Body of pancreas (tissue), 4 donors: Measurements from ENCODE around the gene JAG2. TPM values are rescaled to one million over a fixed set of nuclear protein-coding genes. Genes with fewer than 3 reads are reported as not detected.

ENCODE experiments used
- ATAC-seq: fragments of 150-250 bp; one replicate; pipeline ENCODE4 v1.9.1; 2016
- DNase-seq, 4 donors: peaks; one replicate each; pipeline ENCODE4 v3.0.0-alpha.2; 2019
- H3K27ac ChIP-seq, 4 donors: fragments of 200-600 bp; sonication (generic); 1 replicate in 3 of 4; 2 replicates in 1 of 4; pipeline versions ENCODE4 v1.5.1 to v1.6.1; 2016 to 2019; ENCODE audit warnings: mild to moderate bottlenecking in 1 of 4, mixed read lengths in 1 of 4, moderate library complexity in 1 of 4
- H3K27me3 ChIP-seq, 2 donors: fragments of 200-600 bp; sonication (generic); one replicate each; pipeline ENCODE4 v1.6.0; 2016; ENCODE audit warnings: mild to moderate bottlenecking in 1 of 2
- H3K36me3 ChIP-seq, 2 donors: fragments of 200-600 bp; sonication (generic); replicated peaks in 1 of 2; 2 replicates each; pipeline ENCODE4 v1.5.1; 2016; ENCODE audit warnings: low read depth in 2 of 2; ENCODE audit not compliant: insufficient read depth in 1 of 2
- H3K4me1 ChIP-seq: fragments of 200-600 bp; sonication (generic); one replicate; pipeline ENCODE4 v1.6.0; 2016
- H3K4me3 ChIP-seq, 2 donors: fragments of 200-600 bp; sonication (generic); 1 replicate in 1 of 2; 2 replicates in 1 of 2; pipeline ENCODE4 v1.5.1; 2016 to 2019
- H3K9me3 ChIP-seq, 3 donors: fragments of 200-600 bp; sonication (generic); 1 replicate in 2 of 3; 2 replicates in 1 of 3; pipeline ENCODE4 v1.5.1; 2016
- CTCF ChIP-seq, 7 experiments: fragments of 450-650 bp in 4 of 7; fragments of 200-600 bp in 3 of 7; sonication (generic) in 3 of 7; IDR thresholded peaks; one replicate each; pipeline ENCODE4 v1.5.1; 2016 to 2019; ENCODE audit warnings: antibody characterized with exemption in 7 of 7
- POLR2A ChIP-seq, 3 donors: fragments of 450-650 bp; IDR thresholded peaks; one replicate each; pipeline ENCODE4 v1.6.1; 2016; ENCODE audit warnings: antibody characterized with exemption in 3 of 3, mild to moderate bottlenecking in 2 of 3
- WGBS, 2 donors: methylation state at CpG; one replicate each; pipeline ENCODE4 v1.1.5; 2017; 5-methylcytosine and 5-hydroxymethylcytosine counted together
- intact Hi-C: fragments of 100-400 bp; cut with DNase I; formaldehyde crosslinking; loops from one replicate; pipeline ENCODE4 v1.15.1; 2023
- total RNA-seq, 2 donors: library from RNA; depleted of rRNA; stranded (reverse); fragments of >200 nt; gene quantifications; one replicate each; pipeline ENCODE4 v1.1.0, GENCODE V29; 2016

The JAG2 gene
- total RNA-seq, 2 donors from 2014 or later: 13.5 to 36.3 TPM

GRCh38 chr14:105143451-105144025 is 25.0 kb downstream of the JAG2 start:
- no peak overlapping the region for H3K27ac ChIP-seq
- intact Hi-C loops: no loop called here
- no peaks in the 10 kb centered on the region for H3K36me3 ChIP-seq
- H3K9me3 ChIP-seq: peaks cover 0 to 11% (median 0%) of the 10 kb centered on the region in 3 donors
- DNase-seq: no peak
- WGBS, 2 donors: 96 to 97% methylated on average over 11 to 21 of the region's 27 CpGs
- H3K4me1 ChIP-seq: no peaks in the 10 kb centered on the region
- H3K27me3 ChIP-seq: no peaks in the 10 kb centered on the region
- TF ChIP-seq CTCF (IDR thresholded peaks at IDR 0.05) (no peak), POLR2A (IDR thresholded peaks at IDR 0.05) (no peak)
- ATAC-seq: no peak
- no peak overlapping the region for H3K4me3 ChIP-seq

- no peaks in the 10 kb centered on the region for H3K4me1 ChIP-seq
- WGBS, 2 donors: 94 to 98% methylated on average over 40 to 42 of the region's 60 CpGs
These were observed 25.7 kb downstream of the JAG2 start for GRCh38 chr14:105142651-105143450.

GRCh38 chr14:105141486-105142281 is 26.9 kb downstream of the JAG2 start:
- Histone ChIP-seq H3K27me3 (no peaks in the 10 kb centered on the region), H3K4me1 (no peaks in the 10 kb centered on the region), H3K36me3 (no peaks in the 10 kb centered on the region), H3K27ac (no peak overlapping the region), H3K4me3 (no peak overlapping the region), H3K9me3 (peaks cover 0 to 11% (median 0%) of the 10 kb centered on the region in 3 donors)
- ATAC-seq (no peak), DNase-seq (no peak)
- no peak for TF ChIP-seq CTCF (IDR thresholded peaks at IDR 0.05)
- TF ChIP-seq POLR2A (IDR thresholded peaks at IDR 0.05): no peak
- 93 to 95% methylated on average over 35 to 41 of the region's 43 CpGs for WGBS, 2 donors
- intact Hi-C loops: no loop called here

More at GRCh38 chr14:105142651-105143450, 25.7 kb downstream of the JAG2 start:
- Histone ChIP-seq H3K27me3 (no peaks in the 10 kb centered on the region), H3K27ac (no peak overlapping the region), H3K4me3 (no peak overlapping the region), H3K36me3 (no peaks in the 10 kb centered on the region), H3K9me3 (peaks cover 0 to 11% (median 0%) of the 10 kb centered on the region in 3 donors)
- TF ChIP-seq CTCF (IDR thresholded peaks at IDR 0.05) (no peak), POLR2A (IDR thresholded peaks at IDR 0.05) (no peak)
- DNase-seq: no peak
- intact Hi-C loops: no loop called here
- ATAC-seq: no peak

GRCh38 chr14:105141026-105141425 is 27.6 kb downstream of the JAG2 start:
- no peaks in the 10 kb centered on the region for H3K4me1 ChIP-seq
- 89 to 97% methylated on average over 6 of the region's 6 CpGs for WGBS, 2 donors

More at GRCh38 chr14:105141026-105141425, 27.6 kb downstream of the JAG2 start:
- ATAC-seq (no peak), DNase-seq (no peak)
- Histone ChIP-seq H3K9me3 (peaks cover 0 to 11% (median 0%) of the 10 kb centered on the region in 3 donors), H3K4me3 (no peak overlapping the region), H3K36me3 (no peaks in the 10 kb centered on the region), H3K27me3 (no peaks in the 10 kb centered on the region), H3K27ac (no peak overlapping the region)
- intact Hi-C loops: no loop called here
- TF ChIP-seq CTCF (IDR thresholded peaks at IDR 0.05) (no peak), POLR2A (IDR thresholded peaks at IDR 0.05) (no peak)
